ENCODE results near the gene PCDH9.

PCDH9 gene

GRCh38 chr13:67225252-67226159, 4.6 kb downstream of the PCDH9 start:
- no peak for DNase-seq

- peak; percentile 28 for DNase-seq
These were observed 5.8 kb downstream of the PCDH9 start for GRCh38 chr13:67224148-67224846.

- no peak for DNase-seq
These were observed 6.4 kb downstream of the PCDH9 start for GRCh38 chr13:67223742-67224141.

- no peak for DNase-seq
These were observed 7.1 kb downstream of the PCDH9 start for GRCh38 chr13:67223024-67223423.

GRCh38 chr13:67221630-67222226, 8.4 kb downstream of the PCDH9 start:
- DNase-seq, result no peak

- DNase-seq, result no peak
These were observed 11.0 kb downstream of the PCDH9 start for GRCh38 chr13:67219113-67219512.

GRCh38 chr13:67217880-67218279, 12.3 kb downstream of the PCDH9 start:
- no peak for DNase-seq

- DNase-seq, result no peak
These were observed 13.3 kb downstream of the PCDH9 start for GRCh38 chr13:67216864-67217263.

GRCh38 chr13:67210208-67210607, 19.9 kb downstream of the PCDH9 start:
- DNase-seq, result no peak

GRCh38 chr13:67208552-67208951, 21.6 kb downstream of the PCDH9 start:
- DNase-seq, result no peak

GRCh38 chr13:67204764-67205163, 25.4 kb downstream of the PCDH9 start:
- no peak for DNase-seq

GRCh38 chr13:67200605-67201004, 29.5 kb downstream of the PCDH9 start:
- no peak for DNase-seq

- DNase-seq, result no peak
These were observed 30.0 kb downstream of the PCDH9 start for GRCh38 chr13:67200183-67200582.

GRCh38 chr13:67197704-67198103, 32.4 kb downstream of the PCDH9 start:
- DNase-seq, result no peak

- DNase-seq, result no peak
These were observed 36.2 kb downstream of the PCDH9 start for GRCh38 chr13:67193979-67194378.

GRCh38 chr13:67192751-67193150, 37.4 kb downstream of the PCDH9 start:
- no peak for DNase-seq

GRCh38 chr13:67186995-67187569, 43.1 kb downstream of the PCDH9 start:
- DNase-seq, result no peak

GRCh38 chr13:67184247-67184646, 45.9 kb downstream of the PCDH9 start:
- DNase-seq, result no peak

GRCh38 chr13:67183151-67183550, 47.0 kb downstream of the PCDH9 start:
- DNase-seq, result no peak

GRCh38 chr13:67175836-67176459, 54.2 kb downstream of the PCDH9 start:
- no peak for DNase-seq

- DNase-seq, result no peak
These were observed 61.8 kb downstream of the PCDH9 start for GRCh38 chr13:67168384-67168783.

- DNase-seq, result no peak
These were observed 62.7 kb downstream of the PCDH9 start for GRCh38 chr13:67167420-67167819.

GRCh38 chr13:67161176-67161575, 69.0 kb downstream of the PCDH9 start:
- no peak for DNase-seq
